Caco-2 (cell line): ENCODE results near the gene ALDOB. TPM values are rescaled to one million over a fixed set of nuclear protein-coding genes. Genes with fewer than 3 reads are reported as not detected.

Source experiments
- BruUV-seq: library from RNA; stranded (reverse); fragments of 400-500 nt; replicated peaks from 2 replicates; lab custom pipeline; 2021; lab: Mats Ljungman, UMichigan
- CTCF ChIA-PET: fragments of 300-600 bp; sonication (Branson Sonifier 250); formaldehyde crosslinking; loops from one replicate; lab custom pipeline; 2022; ENCODE audit warnings: antibody characterized with exemption; lab: Charles Lee
- POLR2A ChIA-PET: fragments of 300-600 bp; sonication (Branson Sonifier 250); formaldehyde crosslinking; loops from one replicate; lab custom pipeline; 2022; ENCODE audit warnings: antibody characterized with exemption; lab: Charles Lee
- DNase-seq, 2 experiments: peaks; one replicate each; pipeline versions ENCODE4 v3.0.0 to v3.0.0-alpha.2; 2020 to 2022
- H3K27me3 ChIP-seq: replicated peaks from 2 replicates; pipeline ENCODE4 v1.6.0; 2011; ENCODE audit warnings: low read length; ENCODE audit not compliant: control insufficient read depth, insufficient read depth
- H3K36me3 ChIP-seq: 2 replicates; pipeline ENCODE4 v1.5.1; 2011; ENCODE audit warnings: low read length; ENCODE audit not compliant: control insufficient read depth, insufficient read depth
- H3K4me1 ChIP-seq: fragments of 250-450 bp; sonication (Bioruptor Pico); 2 replicates; pipeline ENCODE4 v1.5.1; 2020; ENCODE audit warnings: mild to moderate bottlenecking
- H3K4me3 ChIP-seq: 2 replicates; pipeline ENCODE4 v1.5.1; 2011; ENCODE audit warnings: low read depth, mild to moderate bottlenecking, control low read depth, low read length
- H3K9me3 ChIP-seq: fragments of 250-450 bp; sonication (Bioruptor Pico); 2 replicates; pipeline ENCODE4 v1.5.1; 2020; ENCODE audit warnings: mild to moderate bottlenecking, moderate library complexity
- H3K27ac Mint-ChIP-seq: one replicate; pipeline ENCODE4 v1.8.0; 2022; ENCODE audit warnings: mixed read lengths; ENCODE audit not compliant: unreplicated experiment
- H3K27me3 Mint-ChIP-seq: one replicate; pipeline ENCODE4 v1.8.0; 2022; ENCODE audit warnings: mixed read lengths; ENCODE audit not compliant: insufficient read depth, unreplicated experiment
- H3K36me3 Mint-ChIP-seq: one replicate; pipeline ENCODE4 v1.8.0; 2022; ENCODE audit warnings: mild to moderate bottlenecking, mixed read lengths; ENCODE audit not compliant: insufficient read depth, unreplicated experiment
- H3K4me1 Mint-ChIP-seq: one replicate; pipeline ENCODE4 v1.8.0; 2022; ENCODE audit warnings: low read depth, mixed read lengths; ENCODE audit not compliant: unreplicated experiment
- H3K4me3 Mint-ChIP-seq: one replicate; pipeline ENCODE4 v1.8.0; 2022; ENCODE audit warnings: mild to moderate bottlenecking, moderate library complexity, mixed read lengths; ENCODE audit not compliant: unreplicated experiment
- H3K9me3 Mint-ChIP-seq: one replicate; pipeline ENCODE4 v1.8.0; 2022; ENCODE audit warnings: mixed read lengths; ENCODE audit not compliant: unreplicated experiment
- CTCF ChIP-seq, 2 experiments: fragments of 200-600 bp in 1 of 2; IDR thresholded peaks; 1 replicate in 1 of 2; 2 replicates in 1 of 2; pipeline versions ENCODE4 v1.5.1 to v1.8.0; 2011 to 2022; ENCODE audit warnings: antibody characterized with exemption in 1 of 2, control low read depth in 1 of 2, inconsistent platforms in 1 of 2, low read depth in 1 of 2, low read length in 1 of 2, mild to moderate bottlenecking in 1 of 2, moderate library complexity in 1 of 2; ENCODE audit not compliant: insufficient read depth in 1 of 2, severe bottlenecking in 1 of 2, unreplicated experiment in 1 of 2
- intact Hi-C: fragments of 100-400 bp; cut with micrococcal nuclease; formaldehyde crosslinking; loops from one replicate; pipeline ENCODE4 v1.10.0; 2022; ENCODE audit not compliant: unreplicated experiment
- total RNA-seq: library from RNA; stranded (reverse); gene quantifications from 2 replicates; pipeline ENCODE4 v1.2.3, GENCODE V29; 2022

Gene ALDOB
- total RNA-seq, 1 experiment from 2014 or later: 0.18 TPM

DNA sequence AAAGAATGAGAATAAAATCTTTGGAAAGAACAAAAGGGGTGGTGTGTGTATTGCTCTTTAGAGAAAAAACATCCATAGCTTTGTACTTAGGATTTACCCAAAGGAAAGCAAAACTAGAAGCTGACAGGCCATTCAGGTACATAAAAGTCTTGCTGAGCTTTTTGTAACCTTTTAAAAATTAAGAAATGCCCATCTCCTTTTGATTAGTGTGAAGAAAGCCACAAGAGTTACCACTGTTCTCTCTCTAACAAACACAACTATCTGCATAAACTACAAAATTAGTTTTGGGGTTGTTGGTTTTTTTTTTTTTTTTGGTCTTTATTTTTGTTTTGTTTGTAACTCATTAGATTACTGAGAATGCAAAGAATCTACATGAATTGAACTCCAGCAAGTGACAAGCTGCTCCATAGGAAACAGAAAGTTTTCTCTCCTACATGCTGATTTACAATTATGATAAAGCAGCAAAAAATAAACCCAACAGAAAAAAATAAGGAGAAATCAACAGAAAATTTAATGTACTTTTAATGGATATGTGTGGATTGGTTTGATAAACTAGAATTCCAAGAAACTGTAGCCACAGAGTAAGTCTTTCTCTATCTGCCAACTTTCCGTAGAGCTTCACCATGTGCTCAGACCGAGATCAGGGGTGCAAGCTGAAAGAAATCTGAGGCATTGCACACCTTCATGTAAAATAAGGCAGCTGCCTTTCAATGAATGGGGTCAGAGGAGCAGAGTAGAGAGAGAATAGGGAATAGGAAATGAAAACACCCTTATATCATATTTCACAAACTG is 63.1 kb downstream of the ALDOB start:
- ChIA-PET POLR2A (interaction anchor here (0.7 kb wide), 1 partner anchor 9 kb away, joined by 13 read pairs; no protein-coding TSS in a partner anchor), CTCF (interaction anchor here (0.7 kb wide), 1 partner anchor 664 kb away, joined by 10 read pairs; no protein-coding TSS in a partner anchor)
- H3K4me3 Mint-ChIP-seq: no peak overlapping the region
- TF ChIP-seq CTCF (IDR thresholded peaks at IDR 0.05; ENCODE audit: insufficient read depth in 1 of 2, low read depth in 1 of 2, low read length in 1 of 2, severe bottlenecking in 1 of 2, unreplicated experiment in 1 of 2): no peak
- peaks cover 16% of the 10 kb centered on the region for H3K9me3 Mint-ChIP-seq
- no peak for DNase-seq
- H3K36me3 ChIP-seq: no peaks in the 10 kb centered on the region
- H3K27me3 ChIP-seq: no peaks in the 10 kb centered on the region
- peaks cover 15% of the 10 kb centered on the region for H3K4me1 ChIP-seq
- H3K4me3 ChIP-seq: no peak overlapping the region
- no TSS peak for BruUV-seq
- H3K27ac Mint-ChIP-seq: no peak overlapping the region
- intact Hi-C loops: no loop called here
- H3K9me3 ChIP-seq: no peaks in the 10 kb centered on the region
- H3K4me1 Mint-ChIP-seq: peaks cover 7% of the 10 kb centered on the region
- no peaks in the 10 kb centered on the region for H3K27me3 Mint-ChIP-seq
- H3K36me3 Mint-ChIP-seq: no peaks in the 10 kb centered on the region

DNA sequence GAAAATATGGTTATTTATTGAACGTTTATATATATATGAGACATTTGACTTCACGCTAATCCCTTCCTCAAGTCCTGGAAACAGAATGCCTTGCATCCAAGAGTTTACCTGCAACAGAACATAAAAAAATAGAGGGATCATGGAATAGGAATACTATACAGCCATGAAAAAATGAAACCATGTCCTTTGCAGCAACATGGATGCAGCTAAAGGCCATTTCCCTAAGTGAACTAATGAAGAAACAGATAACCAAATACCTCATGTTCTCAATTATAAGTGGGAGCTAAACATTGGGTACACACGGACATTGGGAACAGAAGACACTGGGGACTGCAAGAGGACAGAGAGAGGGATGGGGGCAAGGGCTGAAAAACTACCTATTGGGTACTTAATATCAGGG is 63.8 kb downstream of the ALDOB start:
- H3K27ac Mint-ChIP-seq: no peak overlapping the region
- Histone ChIP-seq H3K27me3 (no peaks in the 10 kb centered on the region), H3K4me3 (no peak overlapping the region), H3K9me3 (no peaks in the 10 kb centered on the region), H3K36me3 (no peaks in the 10 kb centered on the region), H3K4me1 (peaks cover 21% of the 10 kb centered on the region)
- no peak for TF ChIP-seq CTCF (IDR thresholded peaks at IDR 0.05; ENCODE audit: insufficient read depth in 1 of 2, low read depth in 1 of 2, low read length in 1 of 2, severe bottlenecking in 1 of 2, unreplicated experiment in 1 of 2)
- ChIA-PET POLR2A (no interaction called here), CTCF (interaction anchor here (0.7 kb wide), 1 partner anchor 665 kb away, joined by 10 read pairs; no protein-coding TSS in a partner anchor)
- H3K27me3 Mint-ChIP-seq: no peaks in the 10 kb centered on the region
- no peak overlapping the region for H3K4me3 Mint-ChIP-seq
- no peaks in the 10 kb centered on the region for H3K36me3 Mint-ChIP-seq
- H3K9me3 Mint-ChIP-seq: peaks cover 11% of the 10 kb centered on the region
- no TSS peak for BruUV-seq
- H3K4me1 Mint-ChIP-seq: peaks cover 13% of the 10 kb centered on the region
- DNase-seq: no peak
- intact Hi-C loops: no loop called here

Other genes starting within 250 kb of the ALDOB start
- 1.1 and 1.3 TPM in 2 replicates for gene BAAT, start 50.8 kb downstream of the ALDOB start, total RNA-seq
- 15.6 and 17.5 TPM in 2 replicates for gene MRPL50, start 37.2 kb downstream of the ALDOB start, total RNA-seq
- 15.3 and 17.3 TPM in 2 replicates for gene ZNF189, start 36.9 kb downstream of the ALDOB start, total RNA-seq
- gene RNF20, start 98.1 kb upstream of the ALDOB start, total RNA-seq: 35.4 and 37.4 TPM in 2 replicates
- gene PPP3R2, start 159.2 kb upstream of the ALDOB start, total RNA-seq: not detected in 2 replicates